ACC112 (cell line): ENCODE measurements around the gene HDAC4.

Source experiments
- H2AFZ ChIP-seq: fragments of 200-600 bp; sonication (generic); one replicate; pipeline ENCODE4 v1.6.0; 2017; ENCODE audit warnings: antibody characterized with exemption, low read length; ENCODE audit not compliant: unreplicated experiment
- H3K27ac ChIP-seq: fragments of 200-600 bp; sonication (generic); 2 replicates; pipeline ENCODE4 v1.5.1; 2014; ENCODE audit warnings: low read depth, mild to moderate bottlenecking, antibody characterized with exemption, low read length, moderate library complexity
- H3K27me3 ChIP-seq: fragments of 200-600 bp; sonication (generic); 2 replicates; pipeline ENCODE4 v1.6.1; 2014; ENCODE audit warnings: mild to moderate bottlenecking, antibody characterized with exemption, low read length, moderate library complexity, mixed read lengths; ENCODE audit not compliant: insufficient read depth
- H3K36me3 ChIP-seq: fragments of 200-600 bp; sonication (generic); 2 replicates; pipeline ENCODE4 v1.6.1; 2016; ENCODE audit warnings: mild to moderate bottlenecking, antibody characterized with exemption, low read length, moderate library complexity, mixed read lengths; ENCODE audit not compliant: insufficient read depth
- H3K4me1 ChIP-seq: fragments of 200-600 bp; sonication (generic); one replicate; pipeline ENCODE4 v1.6.1; 2016; ENCODE audit warnings: low read length, mixed read lengths; ENCODE audit not compliant: insufficient read depth, unreplicated experiment, control insufficient read depth
- H3K4me3 ChIP-seq: fragments of 200-600 bp; sonication (generic); 2 replicates; pipeline ENCODE4 v1.5.1; 2014; ENCODE audit warnings: mild to moderate bottlenecking, low read depth, low read length
- H3K79me2 ChIP-seq: fragments of 200-600 bp; sonication (generic); one replicate; pipeline ENCODE4 v1.6.0; 2016; ENCODE audit warnings: low read length; ENCODE audit not compliant: control insufficient read depth, unreplicated experiment, insufficient read depth

HDAC4 gene

DNA sequence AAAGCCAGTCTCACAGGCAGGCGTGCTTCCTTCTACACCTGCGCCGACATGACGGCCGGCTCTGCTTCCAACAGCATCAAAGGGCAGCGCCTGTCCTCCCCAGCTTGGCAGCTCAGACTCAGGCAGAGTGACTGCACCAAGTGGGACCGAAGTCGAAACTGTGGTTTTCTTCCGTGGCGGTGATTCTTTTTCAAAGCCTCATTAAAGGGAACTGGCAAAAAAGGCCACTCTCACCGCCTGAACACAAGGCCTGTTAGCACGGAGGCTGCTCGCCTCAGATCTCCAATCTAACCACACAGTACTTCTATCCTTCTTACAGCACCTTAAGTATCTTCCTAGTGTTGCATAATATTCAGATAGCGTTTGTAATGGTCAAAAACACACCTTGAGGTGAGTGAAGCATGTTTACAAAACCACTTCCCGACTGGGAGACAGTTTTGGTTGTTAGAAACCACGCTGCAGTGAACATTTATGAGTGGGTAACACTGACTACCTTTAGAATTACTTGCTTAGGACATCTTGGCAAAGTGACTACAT is 236.4 kb downstream of the HDAC4 start:
- Histone ChIP-seq H3K36me3 (peaks cover 7% of the 10 kb centered on the region; the same call in 1 of the 2 replicates), H3K27ac (no peak overlapping the region), H3K79me2 (no peaks in the 10 kb centered on the region), H3K27me3 (no peaks in the 10 kb centered on the region), H3K4me1 (no peaks in the 10 kb centered on the region), H3K4me3 (no peak overlapping the region), H2AFZ (no peak overlapping the region)

DNA sequence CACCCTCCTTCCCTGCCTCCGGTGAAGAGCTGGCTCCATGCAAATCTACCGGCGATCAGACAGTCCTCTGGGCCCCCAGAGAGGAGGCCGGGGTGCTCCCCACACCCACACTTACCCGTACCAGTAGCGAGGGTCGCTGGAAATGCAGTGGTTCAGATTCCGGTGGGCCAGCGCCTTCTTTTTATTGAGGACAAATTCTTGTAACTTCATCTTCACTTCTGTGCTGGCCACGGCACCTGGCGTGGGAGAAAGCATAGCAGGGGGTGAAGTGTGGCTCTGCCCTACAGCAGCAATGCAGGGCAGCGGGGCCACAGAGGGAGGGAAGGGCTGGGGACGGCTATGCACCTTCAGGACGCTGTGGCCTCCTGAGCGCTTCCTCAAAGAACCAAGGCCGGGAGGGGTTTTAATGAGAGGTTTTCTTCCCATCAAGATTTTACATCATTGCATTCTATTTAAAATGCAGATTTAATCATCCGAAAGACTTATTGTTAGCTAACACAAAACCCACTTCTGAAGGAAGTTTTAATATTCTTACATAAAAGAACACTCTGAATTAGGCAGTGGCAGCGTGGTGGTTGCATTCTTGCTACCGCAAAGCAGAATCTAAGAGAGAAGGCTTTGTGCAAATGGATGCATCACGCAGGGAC is 237.0 kb downstream of the HDAC4 start:
- Histone ChIP-seq H3K79me2 (no peaks in the 10 kb centered on the region), H3K27me3 (no peaks in the 10 kb centered on the region), H2AFZ (no peak overlapping the region), H3K36me3 (peaks cover 7% of the 10 kb centered on the region; the same call in 1 of the 2 replicates), H3K4me3 (no peak overlapping the region), H3K4me1 (no peaks in the 10 kb centered on the region), H3K27ac (no peak overlapping the region)

DNA sequence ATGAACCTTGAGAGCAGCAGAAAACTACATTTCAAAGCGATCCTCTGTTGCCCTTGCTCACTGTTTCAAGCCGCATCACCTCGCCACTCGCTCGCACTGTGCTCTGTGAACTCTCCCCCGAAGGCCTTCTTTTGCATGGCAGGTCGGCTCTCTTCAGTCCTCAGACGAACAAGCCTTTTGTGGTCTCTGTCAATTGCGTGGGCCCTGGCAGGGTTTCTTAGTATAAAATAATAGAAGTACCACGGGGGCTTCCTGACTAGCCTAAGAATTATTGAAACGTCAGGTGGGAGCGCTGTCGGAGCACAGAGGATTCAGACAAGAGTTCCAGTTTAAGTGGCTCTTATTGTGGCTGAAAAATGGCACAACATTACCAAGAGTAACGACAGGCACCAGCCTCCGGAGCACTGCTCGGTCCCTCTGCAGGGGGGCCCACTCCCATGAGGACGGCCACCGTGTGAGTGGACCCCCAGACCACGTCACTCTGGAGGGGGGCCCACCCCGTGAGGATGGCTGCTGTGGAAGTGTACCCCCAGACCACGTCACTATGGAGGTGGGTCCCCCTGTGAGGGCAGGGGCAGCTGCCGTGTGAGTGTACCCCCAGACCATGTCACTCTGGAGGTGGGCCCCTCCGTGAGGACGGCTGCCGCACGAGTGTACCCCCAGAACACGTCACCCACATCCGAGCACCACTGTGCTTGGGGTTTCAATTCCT is 237.7 kb downstream of the HDAC4 start:
- H3K79me2 ChIP-seq = no peaks in the 10 kb centered on the region
- no peak overlapping the region for H3K4me3 ChIP-seq
- peaks cover 7% of the 10 kb centered on the region; the same call in 1 of the 2 replicates for H3K36me3 ChIP-seq
- H3K27ac ChIP-seq = no peak overlapping the region
- H2AFZ ChIP-seq = no peak overlapping the region
- H3K27me3 ChIP-seq = no peaks in the 10 kb centered on the region
- no peaks in the 10 kb centered on the region for H3K4me1 ChIP-seq

DNA sequence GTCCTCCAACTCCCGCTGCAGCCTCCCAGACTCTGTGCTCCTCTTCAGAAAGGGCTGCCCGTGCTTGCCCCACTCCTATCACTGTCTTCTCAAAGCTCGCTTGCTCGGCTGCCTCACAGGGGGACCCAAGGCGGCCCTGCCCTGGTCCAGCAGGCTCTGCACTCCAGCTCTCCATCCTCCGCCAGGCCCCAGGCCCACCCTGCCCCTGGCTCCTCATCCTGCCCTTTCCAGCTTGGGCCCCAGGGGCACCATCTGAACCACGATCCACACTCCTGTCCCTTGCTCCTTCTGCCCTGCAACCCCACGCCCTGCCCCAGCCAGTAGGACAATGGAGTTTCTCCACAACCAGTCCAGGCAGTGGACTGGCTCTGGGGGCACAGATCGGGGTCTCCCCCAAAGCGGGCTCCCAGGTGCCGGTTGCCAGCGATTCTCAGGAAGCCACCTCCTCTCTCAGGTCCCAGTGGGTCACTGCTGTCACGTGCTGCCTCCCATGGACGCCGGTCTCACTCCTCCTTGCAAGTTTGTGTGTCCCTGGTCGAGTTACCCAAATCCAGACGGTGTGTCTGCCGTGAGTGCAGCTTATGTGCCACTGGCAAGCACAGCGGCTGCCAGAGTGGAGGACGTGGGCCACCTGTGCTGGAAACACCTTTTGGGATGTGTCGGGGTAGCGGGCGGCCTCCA is 238.5 kb downstream of the HDAC4 start:
- H3K27ac ChIP-seq = no peak overlapping the region
- no peaks in the 10 kb centered on the region for H3K4me1 ChIP-seq
- no peaks in the 10 kb centered on the region for H3K27me3 ChIP-seq
- no peaks in the 10 kb centered on the region for H3K79me2 ChIP-seq
- H3K36me3 ChIP-seq = peaks cover 7% of the 10 kb centered on the region; the same call in 1 of the 2 replicates
- no peak overlapping the region for H2AFZ ChIP-seq
- H3K4me3 ChIP-seq = no peak overlapping the region

- no peaks in the 10 kb centered on the region for H3K4me1 ChIP-seq
- H3K79me2 ChIP-seq = no peaks in the 10 kb centered on the region
- peaks cover 7% of the 10 kb centered on the region; the same call in 1 of the 2 replicates for H3K36me3 ChIP-seq
- H3K4me3 ChIP-seq = no peak overlapping the region
- no peaks in the 10 kb centered on the region for H3K27me3 ChIP-seq
- H2AFZ ChIP-seq = no peak overlapping the region
- no peak overlapping the region for H3K27ac ChIP-seq
Observed at GRCh38 chr2:239161711-239162140, 239.1 kb downstream of the HDAC4 start.

DNA sequence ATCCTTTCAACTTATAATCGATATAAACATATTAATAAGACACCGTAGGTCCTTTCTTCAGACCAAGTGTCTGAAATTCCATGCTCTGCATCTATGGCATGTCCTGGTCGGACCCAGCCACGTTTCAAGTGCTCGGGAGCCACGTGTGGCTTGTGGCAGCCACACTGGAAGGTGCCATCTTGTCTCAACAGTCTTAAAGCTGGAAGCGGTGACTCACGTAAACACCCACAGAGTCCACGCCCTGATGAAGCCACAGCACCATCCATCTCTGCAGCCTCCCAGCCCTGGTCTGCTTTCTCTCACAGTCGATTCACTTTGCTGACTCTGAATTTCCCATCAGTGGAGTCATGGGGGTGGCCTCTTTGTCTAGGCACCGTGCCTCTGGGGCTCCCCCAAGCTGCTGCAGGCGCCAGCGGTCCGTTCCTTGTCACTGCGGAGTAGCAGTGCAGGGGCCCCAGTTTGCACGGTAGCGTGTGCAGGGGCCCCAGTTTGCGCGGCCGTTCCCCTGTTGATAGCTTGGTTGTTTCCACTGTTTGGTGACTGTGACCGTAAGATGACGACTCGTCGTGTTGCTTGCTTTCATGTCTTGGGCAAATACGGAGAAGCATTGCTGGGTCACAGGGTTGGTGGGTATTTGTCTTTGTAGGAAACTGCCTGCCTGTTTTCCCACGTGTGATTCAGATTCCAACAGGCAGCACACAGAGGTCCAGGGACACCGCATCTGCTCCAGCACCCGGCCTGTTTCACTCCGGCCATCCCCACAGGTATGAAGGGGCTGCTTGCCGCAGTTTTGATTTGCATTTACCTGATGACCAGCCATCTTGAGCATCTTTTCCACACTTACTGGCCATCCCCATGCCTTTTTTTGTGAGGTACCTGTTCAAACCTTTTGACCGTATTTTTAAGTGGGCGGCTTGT is 240.3 kb downstream of the HDAC4 start:
- H3K27me3 ChIP-seq = no peaks in the 10 kb centered on the region
- no peak overlapping the region for H2AFZ ChIP-seq
- H3K4me3 ChIP-seq = no peak overlapping the region
- H3K27ac ChIP-seq = no peak overlapping the region
- no peaks in the 10 kb centered on the region for H3K4me1 ChIP-seq
- peaks cover 7% of the 10 kb centered on the region; the same call in 1 of the 2 replicates for H3K36me3 ChIP-seq
- no peaks in the 10 kb centered on the region for H3K79me2 ChIP-seq

GRCh38 chr2:239159476-239159911 is 241.3 kb downstream of the HDAC4 start:
- Histone ChIP-seq H3K4me3 (no peak overlapping the region), H3K27ac (no peak overlapping the region), H3K4me1 (no peaks in the 10 kb centered on the region), H3K36me3 (peaks cover 7% of the 10 kb centered on the region; the same call in 1 of the 2 replicates), H2AFZ (no peak overlapping the region), H3K79me2 (no peaks in the 10 kb centered on the region), H3K27me3 (no peaks in the 10 kb centered on the region)

GRCh38 chr2:239158641-239159475 is 242.0 kb downstream of the HDAC4 start:
- H2AFZ ChIP-seq = no peak overlapping the region
- H3K27ac ChIP-seq = no peak overlapping the region
- no peaks in the 10 kb centered on the region for H3K27me3 ChIP-seq
- no peaks in the 10 kb centered on the region for H3K79me2 ChIP-seq
- no peak overlapping the region for H3K4me3 ChIP-seq
- no peaks in the 10 kb centered on the region for H3K4me1 ChIP-seq
- peaks cover 7% of the 10 kb centered on the region; the same call in 1 of the 2 replicates for H3K36me3 ChIP-seq

- Histone ChIP-seq H3K27ac (no peak overlapping the region), H3K79me2 (no peaks in the 10 kb centered on the region), H3K36me3 (peaks cover 7% of the 10 kb centered on the region; the same call in 1 of the 2 replicates), H3K4me3 (no peak overlapping the region), H2AFZ (no peak overlapping the region), H3K27me3 (no peaks in the 10 kb centered on the region), H3K4me1 (no peaks in the 10 kb centered on the region)
Observed at GRCh38 chr2:239157771-239158170, 243.0 kb downstream of the HDAC4 start.
